IMR-90 (cell line): ENCODE measurements around the gene DCAF17.

ENCODE experiments used
- CHD1 ChIP-seq: IDR thresholded peaks from 2 replicates; pipeline ENCODE4 v1.6.1; 2012; ENCODE audit warnings: low read depth, low read length, improper control_type of control experiment
- FOS ChIP-seq: fragments of 150-350 bp; IDR thresholded peaks from 2 replicates; pipeline ENCODE4 v1.6.1; 2016; ENCODE audit warnings: low read depth, low read length
- MAZ ChIP-seq: IDR thresholded peaks from 2 replicates; pipeline ENCODE4 v1.6.1; 2012; ENCODE audit warnings: low read depth, mild to moderate bottlenecking, low read length, improper control_type of control experiment, moderate library complexity, borderline replicate concordance
- POLR2A ChIP-seq: IDR thresholded peaks from 2 replicates; pipeline ENCODE4 v1.6.1; 2012; ENCODE audit warnings: mild to moderate bottlenecking, low read depth, low read length
- RCOR1 ChIP-seq: IDR thresholded peaks from 2 replicates; pipeline ENCODE4 v1.6.1; 2012; ENCODE audit warnings: mild to moderate bottlenecking, low read length, improper control_type of control experiment; ENCODE audit not compliant: insufficient replicate concordance
- TF ChIP-seq, protein P1 (sequence below): conservative IDR thresholded peaks from 2 replicates; pipeline ENCODE4 v1.5.1; 2012; ENCODE audit warnings: mild to moderate bottlenecking, low read depth, low read length, improper control_type of control experiment
- TF ChIP-seq, protein P2 (sequence below): fragments of 150-350 bp; IDR thresholded peaks from 2 replicates; pipeline ENCODE4 v1.6.1; 2017; ENCODE audit warnings: mild to moderate bottlenecking, antibody characterized with exemption, low read length, low read depth

- TF ChIP-seq POLR2A, result no peak
- TF ChIP-seq, protein P1, sequence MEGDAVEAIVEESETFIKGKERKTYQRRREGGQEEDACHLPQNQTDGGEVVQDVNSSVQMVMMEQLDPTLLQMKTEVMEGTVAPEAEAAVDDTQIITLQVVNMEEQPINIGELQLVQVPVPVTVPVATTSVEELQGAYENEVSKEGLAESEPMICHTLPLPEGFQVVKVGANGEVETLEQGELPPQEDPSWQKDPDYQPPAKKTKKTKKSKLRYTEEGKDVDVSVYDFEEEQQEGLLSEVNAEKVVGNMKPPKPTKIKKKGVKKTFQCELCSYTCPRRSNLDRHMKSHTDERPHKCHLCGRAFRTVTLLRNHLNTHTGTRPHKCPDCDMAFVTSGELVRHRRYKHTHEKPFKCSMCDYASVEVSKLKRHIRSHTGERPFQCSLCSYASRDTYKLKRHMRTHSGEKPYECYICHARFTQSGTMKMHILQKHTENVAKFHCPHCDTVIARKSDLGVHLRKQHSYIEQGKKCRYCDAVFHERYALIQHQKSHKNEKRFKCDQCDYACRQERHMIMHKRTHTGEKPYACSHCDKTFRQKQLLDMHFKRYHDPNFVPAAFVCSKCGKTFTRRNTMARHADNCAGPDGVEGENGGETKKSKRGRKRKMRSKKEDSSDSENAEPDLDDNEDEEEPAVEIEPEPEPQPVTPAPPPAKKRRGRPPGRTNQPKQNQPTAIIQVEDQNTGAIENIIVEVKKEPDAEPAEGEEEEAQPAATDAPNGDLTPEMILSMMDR, result no peak
- TF ChIP-seq, protein P2, sequence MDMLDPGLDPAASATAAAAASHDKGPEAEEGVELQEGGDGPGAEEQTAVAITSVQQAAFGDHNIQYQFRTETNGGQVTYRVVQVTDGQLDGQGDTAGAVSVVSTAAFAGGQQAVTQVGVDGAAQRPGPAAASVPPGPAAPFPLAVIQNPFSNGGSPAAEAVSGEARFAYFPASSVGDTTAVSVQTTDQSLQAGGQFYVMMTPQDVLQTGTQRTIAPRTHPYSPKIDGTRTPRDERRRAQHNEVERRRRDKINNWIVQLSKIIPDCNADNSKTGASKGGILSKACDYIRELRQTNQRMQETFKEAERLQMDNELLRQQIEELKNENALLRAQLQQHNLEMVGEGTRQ, result no peak
- TF ChIP-seq MAZ, result no peak
- TF ChIP-seq CHD1, result no peak
- TF ChIP-seq FOS, result no peak
- TF ChIP-seq RCOR1, result no peak
Observed at GRCh38 chr2:171407676-171408044, 26.4 kb upstream of the DCAF17 start.
